ENCODE results near the gene PPP2R2C. TPM values are rescaled to one million over a fixed set of nuclear protein-coding genes. Genes with fewer than 3 reads are reported as not detected.
A peak's percentile ranks its signal among the peaks of the same experiment; 100 is the strongest.

PPP2R2C gene
- polyA plus RNA-seq, 10 donors = 0.24 to 4.2 (median 0.32) TPM

DNA sequence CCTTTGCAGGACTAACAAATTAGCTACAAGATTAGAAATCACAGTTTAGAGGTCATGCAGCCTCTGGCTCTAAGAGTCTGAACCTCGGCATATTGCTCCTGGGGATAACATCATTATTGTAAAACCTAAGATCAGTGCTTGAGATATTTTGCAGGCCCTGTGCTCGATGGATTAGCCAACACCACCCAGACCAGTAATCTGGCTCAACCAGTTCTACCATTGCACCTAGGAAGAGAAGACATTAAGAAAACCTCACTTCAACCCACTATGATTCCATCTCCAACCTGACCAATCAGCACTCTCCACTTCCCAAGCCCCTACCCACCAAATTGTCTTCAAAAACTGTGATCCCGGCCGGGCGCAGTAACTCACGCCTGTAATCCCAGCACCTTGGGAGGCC, 159.2 kb downstream of the PPP2R2C start:
- DNase-seq = no peak

DNA sequence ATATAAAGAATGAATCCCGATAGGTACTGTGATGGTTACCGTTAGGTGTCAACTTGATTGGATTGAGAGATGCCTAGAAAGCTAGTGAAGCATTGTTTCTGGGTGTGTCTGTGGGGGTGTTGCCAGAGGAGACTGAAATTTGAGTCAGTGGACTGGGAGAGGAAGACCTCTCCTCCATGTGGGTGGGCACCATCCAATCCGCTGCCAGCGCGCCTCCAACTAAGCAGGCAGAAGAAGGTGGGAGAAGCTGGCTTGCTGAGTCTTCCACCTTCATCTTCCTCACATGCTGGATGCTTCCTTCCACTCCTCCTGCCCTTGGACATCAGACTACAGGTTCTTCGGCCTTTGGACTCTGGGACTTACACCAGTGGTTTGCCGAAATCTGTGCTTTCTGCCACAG, 162.6 kb downstream of the PPP2R2C start:
- DNase-seq = no peak

DNA sequence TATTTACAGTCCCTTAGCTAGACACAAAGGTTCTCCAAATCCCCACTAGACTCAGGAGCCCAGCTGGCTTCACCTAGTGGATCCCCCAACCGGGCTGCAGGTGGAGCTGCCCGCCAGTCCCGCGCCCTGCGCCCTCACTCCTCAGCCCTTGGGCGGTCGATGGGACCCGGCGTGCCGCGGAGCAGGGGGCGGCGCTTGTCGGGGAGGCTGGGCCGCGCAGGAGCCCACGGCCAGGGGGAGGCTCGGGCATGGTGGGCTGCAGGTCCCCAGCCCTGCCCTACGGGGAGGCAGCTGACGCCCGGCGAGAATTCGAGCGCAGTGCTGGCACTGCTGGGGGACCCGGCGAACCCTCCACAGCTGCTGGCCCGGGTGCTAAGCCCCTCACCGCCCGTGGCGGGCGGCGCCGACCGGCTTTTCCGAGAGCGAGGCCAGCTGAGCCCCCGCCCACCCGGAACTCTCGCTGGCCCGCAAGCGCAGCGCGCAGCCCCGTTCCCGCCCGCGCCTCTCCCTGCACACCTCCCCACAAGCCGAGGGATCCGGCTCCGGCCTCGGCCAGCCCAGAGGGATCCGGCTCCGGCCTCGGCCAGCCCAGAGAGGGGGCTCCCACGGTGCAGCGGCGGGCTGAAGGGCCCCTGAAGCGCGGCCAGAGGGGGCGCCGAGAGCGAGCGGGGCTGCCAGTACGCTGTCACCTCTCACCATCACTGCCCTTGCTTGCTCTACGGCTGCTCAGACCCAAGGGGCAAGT, 163.3 kb downstream of the PPP2R2C start:
- peak in 2 of 3 donors; percentile 51 to 78 for DNase-seq

DNA sequence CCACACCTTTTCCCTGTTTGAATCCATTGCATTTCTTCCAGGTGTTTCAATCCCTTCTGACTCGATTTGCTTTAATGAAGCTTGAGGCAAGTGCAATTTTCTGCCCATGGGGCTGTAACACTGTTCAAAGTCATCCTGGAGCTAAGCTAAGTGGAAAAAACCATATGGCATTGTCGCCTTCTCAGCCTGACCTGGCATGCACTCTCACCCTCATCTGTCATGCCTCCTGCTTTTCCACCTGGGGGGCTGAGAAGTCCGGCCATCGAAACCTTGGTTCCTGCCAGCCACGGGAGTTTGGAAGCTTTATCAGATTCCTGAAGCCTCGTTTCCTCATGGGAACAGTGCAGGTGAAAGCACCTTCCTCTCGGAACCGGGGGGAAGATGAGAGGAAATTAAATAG, 164.5 kb downstream of the PPP2R2C start:
- no peak for DNase-seq

DNA sequence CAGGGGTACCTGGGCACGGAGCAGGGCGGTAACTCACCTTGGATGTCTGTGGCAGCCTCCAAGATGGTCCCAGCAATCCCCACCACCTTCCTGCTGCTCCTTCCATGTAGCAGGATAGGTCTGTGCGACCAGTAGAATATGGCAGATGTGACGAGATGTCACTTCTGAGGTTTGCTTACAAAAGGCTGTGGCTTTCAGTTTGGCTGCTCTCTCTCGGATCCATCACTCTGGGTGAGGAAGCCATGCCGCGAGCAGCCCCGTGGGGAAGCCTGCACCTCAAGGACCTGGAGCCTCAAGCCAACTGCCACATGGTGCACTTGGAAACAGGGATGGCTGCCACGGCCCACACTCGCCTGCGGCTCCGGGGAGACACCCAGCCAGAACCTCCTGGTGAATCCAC, 165.2 kb downstream of the PPP2R2C start:
- no peak for DNase-seq

DNA sequence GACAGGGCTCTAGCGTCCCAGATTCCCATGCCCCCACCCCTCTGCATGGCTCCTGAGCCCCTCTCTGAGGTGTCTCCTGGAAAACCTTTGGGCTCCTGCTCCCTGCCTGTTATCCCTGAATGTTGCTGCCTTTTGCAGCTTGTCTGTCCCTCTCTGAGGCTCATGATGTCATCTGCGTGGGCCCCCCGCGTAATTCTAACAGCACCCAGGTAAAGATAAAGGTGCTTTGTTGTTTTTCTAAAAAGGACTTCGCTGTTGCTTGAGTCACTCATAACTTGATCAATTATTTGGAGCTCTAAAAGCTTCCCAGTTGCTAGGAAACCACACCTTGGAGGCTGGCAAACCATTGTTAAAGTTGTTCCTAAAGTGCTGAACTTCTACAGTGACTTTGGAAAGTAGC, 166.1 kb downstream of the PPP2R2C start:
- DNase-seq = no peak

DNA sequence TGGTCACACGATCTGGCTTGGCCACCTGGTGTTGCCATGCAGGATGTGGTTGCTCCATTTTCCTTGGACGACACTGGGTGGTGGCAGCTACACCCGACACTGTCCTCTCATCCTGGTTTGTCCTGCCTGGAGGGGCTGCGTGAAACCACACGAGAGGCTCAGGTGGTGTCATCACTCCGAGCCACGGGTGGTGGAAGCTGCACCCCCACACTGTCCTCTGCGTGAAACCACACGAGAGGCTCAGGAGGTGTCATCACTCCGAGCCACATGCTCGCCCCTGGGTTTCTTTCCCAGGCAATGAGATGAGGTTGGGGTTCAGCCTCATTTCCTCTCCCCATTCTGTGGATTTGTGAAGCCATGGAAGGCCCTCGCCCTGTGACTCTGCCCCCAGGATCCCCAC, 168.5 kb downstream of the PPP2R2C start:
- no peak for DNase-seq

DNA sequence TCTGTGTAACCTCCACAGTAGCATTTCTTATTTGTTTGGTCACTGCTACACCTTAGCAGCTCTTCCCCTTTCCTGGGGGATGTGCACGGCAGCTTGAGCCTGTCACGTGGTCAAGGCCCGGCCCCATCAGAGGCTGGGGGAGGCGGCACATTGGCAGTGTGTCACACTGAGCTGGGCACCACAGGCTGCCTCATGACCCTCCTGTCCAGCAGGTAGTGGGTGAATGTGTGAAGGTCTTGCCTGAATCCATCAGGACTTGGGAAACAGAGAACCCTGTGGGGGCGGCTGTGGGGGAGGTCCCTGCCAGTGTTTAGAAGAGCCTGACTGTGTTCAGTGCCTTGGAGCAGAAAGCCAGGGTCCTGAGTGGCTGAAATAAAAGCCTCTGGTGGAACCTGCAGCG, 169.5 kb downstream of the PPP2R2C start:
- no peak for DNase-seq

DNA sequence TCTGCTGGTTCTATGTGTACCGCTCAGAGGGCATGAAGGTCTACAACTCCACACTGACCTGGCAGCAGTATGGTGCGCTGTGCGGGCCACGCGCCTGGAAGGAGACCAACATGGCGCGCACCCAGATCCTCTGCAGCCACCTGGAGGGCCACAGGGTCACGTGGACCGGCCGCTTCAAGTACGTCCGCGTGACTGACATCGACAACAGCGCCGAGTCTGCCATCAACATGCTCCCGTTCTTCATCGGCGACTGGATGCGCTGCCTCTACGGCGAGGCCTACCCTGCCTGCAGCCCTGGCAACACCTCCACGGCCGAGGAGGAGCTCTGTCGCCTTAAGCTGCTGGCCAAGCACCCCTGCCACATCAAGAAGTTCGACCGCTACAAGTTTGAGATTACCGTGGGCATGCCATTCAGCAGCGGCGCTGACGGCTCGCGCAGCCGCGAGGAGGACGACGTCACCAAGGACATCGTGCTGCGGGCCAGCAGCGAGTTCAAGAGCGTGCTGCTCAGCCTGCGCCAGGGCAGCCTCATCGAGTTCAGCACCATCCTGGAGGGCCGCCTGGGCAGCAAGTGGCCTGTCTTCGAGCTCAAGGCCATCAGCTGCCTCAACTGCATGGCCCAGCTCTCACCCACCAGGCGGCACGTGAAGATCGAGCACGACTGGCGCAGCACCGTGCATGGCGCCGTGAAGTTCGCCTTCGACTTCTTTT, 170.5 kb downstream of the PPP2R2C start:
- no peak for DNase-seq

DNA sequence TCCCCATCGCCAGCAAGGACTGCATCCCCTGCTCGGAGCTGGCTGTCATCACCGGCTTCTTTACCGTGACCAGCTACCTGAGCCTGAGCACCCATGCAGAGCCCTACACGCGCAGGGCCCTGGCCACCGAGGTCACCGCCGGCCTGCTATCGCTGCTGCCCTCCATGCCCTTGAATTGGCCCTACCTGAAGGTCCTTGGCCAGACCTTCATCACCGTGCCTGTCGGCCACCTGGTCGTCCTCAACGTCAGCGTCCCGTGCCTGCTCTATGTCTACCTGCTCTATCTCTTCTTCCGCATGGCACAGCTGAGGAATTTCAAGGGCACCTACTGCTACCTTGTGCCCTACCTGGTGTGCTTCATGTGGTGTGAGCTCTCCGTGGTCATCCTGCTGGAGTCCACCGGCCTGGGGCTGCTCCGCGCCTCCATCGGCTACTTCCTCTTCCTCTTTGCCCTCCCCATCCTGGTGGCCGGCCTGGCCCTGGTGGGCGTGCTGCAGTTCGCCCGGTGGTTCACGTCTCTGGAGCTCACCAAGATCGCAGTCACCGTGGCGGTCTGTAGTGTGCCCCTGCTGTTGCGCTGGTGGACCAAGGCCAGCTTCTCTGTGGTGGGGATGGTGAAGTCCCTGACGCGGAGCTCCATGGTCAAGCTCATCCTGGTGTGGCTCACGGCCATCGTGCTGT, 171.2 kb downstream of the PPP2R2C start:
- no peak for DNase-seq

DNA sequence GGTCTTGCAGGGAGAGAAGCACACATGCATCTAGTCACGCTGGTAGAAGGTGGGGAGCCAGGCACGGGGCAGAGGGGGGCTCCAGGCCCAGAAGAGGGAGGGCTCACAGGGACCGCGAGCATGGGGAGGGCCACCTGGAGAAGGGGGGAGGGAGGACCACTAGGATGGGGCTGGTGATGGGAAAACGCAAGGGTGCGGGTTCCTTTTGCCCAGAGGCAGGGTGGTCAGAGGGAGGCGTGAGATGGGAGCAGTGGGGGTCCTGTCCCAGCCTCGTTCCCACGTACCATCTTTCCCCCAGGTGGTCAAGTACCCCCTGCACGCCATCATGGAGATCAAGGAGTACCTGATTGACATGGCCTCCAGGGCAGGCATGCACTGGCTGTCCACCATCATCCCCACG, 172.1 kb downstream of the PPP2R2C start:
- DNase-seq = no peak

DNA sequence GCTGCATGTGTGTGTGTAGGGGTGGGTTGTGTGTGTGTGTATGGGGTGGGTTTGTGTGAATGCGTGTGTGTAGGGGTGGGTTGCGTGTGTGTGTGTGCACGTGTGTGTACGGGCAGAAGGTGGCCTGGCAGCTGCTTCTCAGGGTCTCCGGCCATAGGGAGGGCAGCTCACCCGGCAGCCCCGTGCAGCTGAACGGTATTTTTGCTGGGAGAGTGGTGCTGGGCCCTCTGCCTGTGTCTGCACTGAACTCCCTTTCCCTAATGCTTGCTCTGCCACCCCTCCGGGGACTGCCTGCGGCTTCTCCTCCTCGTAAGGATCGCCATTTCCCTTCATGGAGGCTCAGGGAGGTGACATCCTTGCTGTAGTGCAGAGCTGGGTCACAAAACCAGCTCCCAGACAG, 172.5 kb downstream of the PPP2R2C start:
- no peak for DNase-seq

DNA sequence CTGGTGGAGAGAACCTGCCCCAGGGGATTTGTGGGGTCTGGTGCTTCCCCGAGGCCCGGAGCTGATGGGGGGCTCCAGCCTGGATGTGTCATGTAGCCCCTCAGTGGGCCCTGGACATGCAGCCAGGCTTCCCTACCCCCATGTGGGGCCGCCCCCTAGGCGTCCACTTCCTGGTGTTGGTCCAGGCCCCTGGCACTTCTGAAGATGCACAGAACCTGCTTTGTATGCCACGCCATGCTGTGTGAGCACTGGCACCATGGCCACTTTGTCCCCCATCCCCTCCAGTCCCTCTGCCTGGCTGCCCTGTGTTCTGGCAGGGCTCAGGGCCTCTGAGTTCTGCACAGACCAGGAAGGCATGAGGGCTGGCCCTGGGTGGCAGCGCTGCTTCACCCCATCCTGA, 173.6 kb downstream of the PPP2R2C start:
- no peak for DNase-seq

DNA sequence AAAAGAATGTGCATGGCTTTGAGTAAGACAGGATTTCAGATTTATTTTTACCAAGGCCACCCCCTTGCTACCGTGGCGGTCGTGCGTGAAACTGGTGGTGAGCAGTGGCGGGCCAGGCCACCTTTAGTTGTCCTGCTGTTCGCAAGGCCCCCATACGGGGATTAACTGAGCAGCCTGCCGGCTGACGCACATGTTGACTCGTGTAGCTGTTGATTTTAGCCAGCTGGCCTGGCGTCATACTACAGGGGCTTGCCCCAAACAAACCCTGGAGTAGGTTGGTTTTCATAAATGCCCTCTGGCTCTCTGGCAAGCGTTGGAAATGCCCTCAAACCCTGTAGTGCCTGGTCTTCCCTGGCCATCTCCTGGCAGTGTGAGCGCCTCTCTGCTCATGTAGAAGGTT, 174.4 kb downstream of the PPP2R2C start:
- no peak for DNase-seq

DNA sequence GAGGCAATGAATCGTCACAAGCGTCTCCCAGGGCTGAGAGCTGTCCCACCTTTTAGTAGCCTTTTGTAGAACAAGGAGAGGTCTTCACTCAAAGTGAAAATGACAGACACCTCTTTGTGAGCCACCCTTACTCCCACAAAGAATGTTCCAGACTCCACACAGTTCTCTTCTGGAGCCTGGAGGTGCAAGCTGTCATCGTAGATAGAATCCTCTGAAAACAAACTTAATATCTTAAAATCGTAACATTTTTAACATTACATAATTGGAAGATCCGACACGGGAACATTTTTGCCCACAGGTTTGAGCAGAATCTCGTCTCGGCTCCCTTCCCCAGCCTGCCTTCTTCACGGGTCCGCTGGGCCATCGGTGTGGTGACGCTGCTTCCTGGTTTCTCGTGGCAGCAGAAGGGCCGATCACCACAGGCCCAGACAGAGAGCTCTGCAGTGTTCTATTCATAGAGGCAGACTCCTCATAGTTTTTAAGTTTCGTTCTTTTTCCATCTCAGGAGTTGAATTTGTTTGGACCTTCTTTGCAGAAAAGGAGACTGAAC, 175.1 kb downstream of the PPP2R2C start:
- DNase-seq = no peak

DNA sequence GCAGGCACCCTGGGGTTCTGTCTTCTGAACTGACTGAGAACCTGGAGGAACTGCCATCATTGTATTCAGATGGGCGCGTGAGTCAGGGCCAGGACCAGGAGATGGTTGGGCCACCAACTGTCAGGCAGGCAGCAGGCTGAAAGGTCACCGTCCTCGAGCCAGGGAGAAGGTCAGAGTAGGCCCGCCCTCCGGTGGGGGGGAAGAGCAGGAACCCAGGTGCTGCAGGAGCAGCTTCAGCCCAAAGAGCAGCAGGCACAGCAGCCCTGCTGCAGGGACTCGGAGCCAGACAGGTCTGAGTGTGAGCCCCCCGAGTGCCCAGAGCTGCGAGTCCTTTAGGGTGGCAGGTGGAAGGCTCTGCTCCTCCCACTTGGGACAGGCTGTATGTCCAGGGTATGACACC, 176.4 kb downstream of the PPP2R2C start:
- DNase-seq = no peak

DNA sequence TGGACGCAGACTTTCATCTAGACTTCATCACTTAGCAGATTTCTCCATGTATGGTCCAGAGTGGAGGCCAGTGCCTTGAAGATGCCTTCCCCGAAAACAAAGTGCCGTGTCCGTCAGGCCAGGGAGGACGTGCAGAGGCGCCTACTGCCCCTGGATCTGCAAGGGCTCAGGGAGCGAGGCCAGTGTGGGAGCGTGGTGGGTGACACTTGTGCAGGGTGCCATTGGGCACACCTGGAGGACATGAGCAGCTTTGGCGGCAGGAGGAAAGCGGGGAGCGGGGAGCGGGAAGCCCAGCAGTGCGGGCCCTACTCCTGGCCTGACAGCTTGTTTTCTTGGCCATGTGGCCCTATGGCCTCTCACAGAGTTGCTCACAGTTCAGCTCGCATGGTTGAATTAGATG, 176.9 kb downstream of the PPP2R2C start:
- DNase-seq = no peak

DNA sequence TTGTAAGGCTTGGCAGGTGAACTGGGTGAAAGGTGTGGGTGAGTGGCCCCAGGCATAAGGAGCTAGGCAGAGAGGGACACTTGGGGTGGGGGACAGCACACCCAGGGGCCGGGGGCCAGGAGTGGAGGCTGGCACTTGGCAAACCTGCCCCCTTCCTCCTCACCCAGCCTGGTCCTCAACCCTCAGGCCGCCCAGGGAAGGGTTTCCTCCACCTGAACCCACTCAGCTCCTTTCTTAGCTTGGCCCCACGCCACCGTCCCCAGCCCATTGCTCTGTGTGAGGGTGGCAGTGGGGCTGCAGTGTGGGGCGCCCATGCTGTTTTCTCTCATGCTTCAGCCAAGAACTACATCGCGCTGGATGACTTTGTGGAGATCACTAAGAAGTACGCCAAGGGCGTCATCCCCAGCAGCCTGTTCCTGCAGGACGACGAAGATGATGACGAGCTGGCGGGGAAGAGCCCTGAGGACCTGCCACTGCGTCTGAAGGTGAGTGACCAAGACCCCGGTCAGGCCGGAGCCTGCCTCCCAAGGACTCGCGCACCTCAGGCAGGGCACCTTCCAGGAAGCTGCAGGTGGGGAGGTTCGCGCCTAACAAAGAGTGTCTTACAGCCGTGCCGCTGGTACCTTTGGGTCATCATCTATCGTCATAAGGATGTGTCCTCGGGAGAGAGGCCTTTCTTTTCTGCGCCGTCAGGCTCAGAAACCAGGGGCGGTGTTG, 177.6 kb downstream of the PPP2R2C start:
- DNase-seq = no peak

DNA sequence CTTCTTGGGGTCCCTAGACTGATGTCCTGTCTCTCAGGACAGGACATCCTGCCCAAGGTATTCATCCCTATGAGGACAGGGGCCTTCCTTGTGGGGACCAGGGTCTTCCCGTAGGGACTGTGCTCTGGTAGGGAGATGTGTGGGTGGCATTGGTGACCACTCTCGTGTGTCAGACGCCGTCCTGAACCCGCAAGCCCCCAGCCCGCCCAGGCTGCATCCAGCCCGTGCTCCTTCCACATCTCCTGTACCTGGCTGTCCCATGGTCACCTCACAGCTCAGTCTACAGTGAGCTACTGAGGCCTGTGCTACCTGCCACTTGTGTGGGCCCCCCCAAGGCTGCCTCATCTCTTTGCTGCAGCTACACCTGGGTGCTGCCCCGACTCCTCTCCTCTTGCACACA, 178.8 kb downstream of the PPP2R2C start:
- DNase-seq = no peak

DNA sequence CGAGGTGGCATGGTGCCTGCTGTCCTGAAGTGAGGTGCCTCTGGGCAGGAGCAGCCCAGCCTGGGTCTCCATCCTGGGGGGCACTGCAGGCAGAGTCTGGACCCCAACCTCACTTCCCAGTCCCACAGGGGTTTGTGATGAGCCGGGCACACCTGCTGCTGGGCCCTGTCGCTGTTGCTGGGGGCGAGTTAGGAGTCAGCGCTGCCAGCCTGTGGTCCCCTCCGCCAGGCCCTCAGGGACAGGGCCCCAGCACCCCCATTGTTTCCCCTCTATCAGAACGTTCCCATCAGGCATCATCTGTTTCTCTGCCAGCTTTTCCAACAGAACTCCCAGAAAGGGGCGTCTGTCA, 179.3 kb downstream of the PPP2R2C start:
- DNase-seq = no peak

DNA sequence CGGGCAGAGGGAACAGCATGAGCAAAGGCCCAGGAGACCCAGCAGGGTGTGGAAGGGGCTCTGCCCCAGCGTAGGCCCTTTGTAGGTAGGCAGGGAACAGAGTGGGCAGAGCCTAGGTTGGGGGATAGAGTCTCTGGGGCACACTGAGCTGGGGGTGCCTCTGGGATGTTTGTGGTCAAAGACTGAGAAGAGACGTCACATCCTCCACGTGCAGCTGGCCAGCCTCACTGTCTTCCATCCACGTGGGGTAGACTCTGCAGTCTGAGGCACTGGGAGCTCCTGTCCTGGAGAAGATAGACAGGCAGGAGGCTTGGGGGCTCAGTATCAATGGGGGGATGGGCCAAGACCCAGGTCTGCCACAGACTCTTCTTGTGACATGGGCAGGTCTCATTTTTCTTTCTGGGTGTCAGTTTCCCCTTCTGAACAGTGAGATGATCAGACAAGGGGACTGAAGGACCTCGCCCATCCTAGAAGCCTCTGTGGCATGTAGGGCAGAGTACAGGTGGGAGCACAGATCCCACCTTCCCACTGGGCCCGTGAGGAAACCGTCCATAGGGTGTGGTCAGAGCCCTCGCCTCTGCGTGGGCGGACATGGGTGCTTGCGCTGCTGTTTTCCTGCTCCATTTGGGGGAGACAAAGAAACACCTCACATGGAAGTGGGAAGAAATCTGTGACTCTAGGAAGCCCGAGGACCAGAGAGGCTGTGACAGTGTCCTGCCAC, 179.9 kb downstream of the PPP2R2C start:
- no peak for DNase-seq
